Osteocyte (in vitro differentiated cells): ENCODE measurements around the gene CDH13. TPM values are rescaled to one million over a fixed set of nuclear protein-coding genes. Genes with fewer than 3 reads are reported as not detected.

ENCODE experiments used
- DNase-seq: peaks from one replicate; pipeline ENCODE4 v3.0.0; 2021; ENCODE audit warnings: mixed read lengths; ENCODE audit not compliant: unreplicated experiment; ENCODE audit errors: extremely low spot score
- H3K27ac Mint-ChIP-seq: one replicate; pipeline ENCODE4 v1.8.0; 2021; ENCODE audit warnings: mild to moderate bottlenecking, mixed read lengths; ENCODE audit not compliant: unreplicated experiment
- H3K27me3 Mint-ChIP-seq: one replicate; pipeline ENCODE4 v1.8.0; 2021; ENCODE audit warnings: mixed read lengths; ENCODE audit not compliant: unreplicated experiment
- H3K36me3 Mint-ChIP-seq: one replicate; pipeline ENCODE4 v1.8.0; 2021; ENCODE audit warnings: mixed read lengths; ENCODE audit not compliant: unreplicated experiment
- H3K4me1 Mint-ChIP-seq: one replicate; pipeline ENCODE4 v1.8.0; 2021; ENCODE audit warnings: mixed read lengths; ENCODE audit not compliant: unreplicated experiment
- H3K4me3 Mint-ChIP-seq: one replicate; pipeline ENCODE4 v1.8.0; 2021; ENCODE audit warnings: mild to moderate bottlenecking, moderate library complexity, mixed read lengths; ENCODE audit not compliant: unreplicated experiment
- H3K9me3 Mint-ChIP-seq: one replicate; pipeline ENCODE4 v1.8.0; 2021; ENCODE audit warnings: mixed read lengths; ENCODE audit not compliant: unreplicated experiment
- CTCF ChIP-seq: fragments of 200-600 bp; sonication (generic); IDR thresholded peaks from 2 replicates; pipeline ENCODE4 v1.5.0; 2021; ENCODE audit warnings: antibody characterized with exemption, mild to moderate bottlenecking, moderate library complexity
- total RNA-seq: library from RNA; stranded (reverse); gene quantifications from 2 replicates; pipeline ENCODE4 v1.2.1, GENCODE V29; 2021

The CDH13 gene
- total RNA-seq, 1 donor from 2014 or later, result 27.0 TPM

- Mint-ChIP-seq H3K4me3 (no peak overlapping the region), H3K27ac (no peak overlapping the region), H3K36me3 (no peaks in the 10 kb centered on the region), H3K4me1 (peaks cover 13% of the 10 kb centered on the region), H3K27me3 (no peaks in the 10 kb centered on the region), H3K9me3 (no peaks in the 10 kb centered on the region)
- no peak for TF ChIP-seq CTCF
- DNase-seq, result no peak
These were observed 1060.0 kb downstream of the CDH13 start for GRCh38 chr16:83686726-83687125.

- peak overlapping the region; percentile 8 for H3K27ac Mint-ChIP-seq
- no peaks in the 10 kb centered on the region for H3K9me3 Mint-ChIP-seq
- no peak overlapping the region for H3K4me3 Mint-ChIP-seq
- H3K36me3 Mint-ChIP-seq, result no peaks in the 10 kb centered on the region
- no peak for DNase-seq
- H3K4me1 Mint-ChIP-seq, result peaks cover 13% of the 10 kb centered on the region
- no peak for TF ChIP-seq CTCF
- no peaks in the 10 kb centered on the region for H3K27me3 Mint-ChIP-seq
These were observed 1062.6 kb downstream of the CDH13 start for GRCh38 chr16:83689385-83689831.

GRCh38 chr16:83692224-83692623 lies 1065.5 kb downstream of the CDH13 start:
- no peak for DNase-seq
- H3K4me1 Mint-ChIP-seq, result peaks cover 7% of the 10 kb centered on the region
- no peak for TF ChIP-seq CTCF
- H3K27ac Mint-ChIP-seq, result no peak overlapping the region
- H3K27me3 Mint-ChIP-seq, result no peaks in the 10 kb centered on the region
- H3K36me3 Mint-ChIP-seq, result no peaks in the 10 kb centered on the region
- no peaks in the 10 kb centered on the region for H3K9me3 Mint-ChIP-seq
- H3K4me3 Mint-ChIP-seq, result no peak overlapping the region

GRCh38 chr16:83698964-83699363 lies 1072.2 kb downstream of the CDH13 start:
- TF ChIP-seq CTCF, result no peak
- no peak overlapping the region for H3K4me3 Mint-ChIP-seq
- H3K27me3 Mint-ChIP-seq, result no peaks in the 10 kb centered on the region
- H3K36me3 Mint-ChIP-seq, result no peaks in the 10 kb centered on the region
- no peak overlapping the region for H3K27ac Mint-ChIP-seq
- H3K9me3 Mint-ChIP-seq, result no peaks in the 10 kb centered on the region
- H3K4me1 Mint-ChIP-seq, result no peaks in the 10 kb centered on the region
- DNase-seq, result no peak

GRCh38 chr16:83699817-83700216 lies 1073.0 kb downstream of the CDH13 start:
- H3K27ac Mint-ChIP-seq, result no peak overlapping the region
- no peak for TF ChIP-seq CTCF
- no peaks in the 10 kb centered on the region for H3K9me3 Mint-ChIP-seq
- no peaks in the 10 kb centered on the region for H3K36me3 Mint-ChIP-seq
- H3K27me3 Mint-ChIP-seq, result no peaks in the 10 kb centered on the region
- no peak overlapping the region for H3K4me3 Mint-ChIP-seq
- DNase-seq, result no peak
- H3K4me1 Mint-ChIP-seq, result peaks cover 4% of the 10 kb centered on the region
